GM13976 (cell line): ENCODE results near the gene APOLD1.

Experiments
- DNase-seq: peaks from one replicate; pipeline ENCODE4 v3.0.0; 2012; ENCODE audit warnings: low spot score
- in situ Hi-C: fragments of 300-500 bp; cut with MboI; formaldehyde crosslinking; loops from one replicate; pipeline ENCODE4 v1.12.0; 2022; ENCODE audit warnings: low sequenced_read_pairs, mixed read lengths, inconsistent platforms; ENCODE audit not compliant: unreplicated experiment
- TF ChIP-seq, protein P1 (sequence below): IDR thresholded peaks from 2 replicates; pipeline ENCODE4 v1.5.1; 2012; ENCODE audit warnings: borderline replicate concordance, mild to moderate bottlenecking; ENCODE audit not compliant: insufficient read depth; ENCODE audit errors: extremely low read depth, missing control alignments, control extremely low read depth

Gene APOLD1

DNA sequence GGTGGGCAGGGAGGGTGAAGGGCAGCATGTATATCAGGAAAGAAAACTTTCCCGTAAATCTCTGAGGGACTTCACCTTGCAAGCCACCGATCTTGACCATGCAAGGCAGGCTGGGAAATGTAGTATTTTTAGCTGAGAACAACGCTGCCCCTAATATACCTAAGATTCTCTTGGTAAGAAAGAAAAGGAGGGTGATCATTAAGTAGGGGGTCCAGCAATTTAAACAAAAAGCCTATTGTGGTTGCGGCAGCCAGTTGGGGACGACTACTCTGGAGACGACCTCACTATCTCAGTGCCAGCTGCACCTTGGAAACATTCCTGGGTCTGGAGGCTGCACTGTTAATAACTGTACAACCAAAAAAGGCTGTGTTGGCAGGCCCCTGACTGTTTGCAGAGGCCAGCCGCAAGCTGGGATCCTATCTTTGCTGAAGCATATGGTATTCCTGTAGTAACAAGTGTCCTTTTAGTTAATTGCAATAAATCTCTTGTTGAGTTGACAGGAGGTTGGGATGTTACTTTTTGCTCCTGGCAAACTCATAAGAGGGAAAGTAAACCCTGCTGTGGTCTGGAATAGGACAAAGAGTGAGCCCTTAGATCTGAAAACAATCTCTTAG is 6.4 kb downstream of the APOLD1 start:
- in situ Hi-C loops: loop anchor here (25.0 kb wide), 1 partner anchor 420 kb away; no protein-coding TSS in a partner anchor
- TF ChIP-seq, protein P1, sequence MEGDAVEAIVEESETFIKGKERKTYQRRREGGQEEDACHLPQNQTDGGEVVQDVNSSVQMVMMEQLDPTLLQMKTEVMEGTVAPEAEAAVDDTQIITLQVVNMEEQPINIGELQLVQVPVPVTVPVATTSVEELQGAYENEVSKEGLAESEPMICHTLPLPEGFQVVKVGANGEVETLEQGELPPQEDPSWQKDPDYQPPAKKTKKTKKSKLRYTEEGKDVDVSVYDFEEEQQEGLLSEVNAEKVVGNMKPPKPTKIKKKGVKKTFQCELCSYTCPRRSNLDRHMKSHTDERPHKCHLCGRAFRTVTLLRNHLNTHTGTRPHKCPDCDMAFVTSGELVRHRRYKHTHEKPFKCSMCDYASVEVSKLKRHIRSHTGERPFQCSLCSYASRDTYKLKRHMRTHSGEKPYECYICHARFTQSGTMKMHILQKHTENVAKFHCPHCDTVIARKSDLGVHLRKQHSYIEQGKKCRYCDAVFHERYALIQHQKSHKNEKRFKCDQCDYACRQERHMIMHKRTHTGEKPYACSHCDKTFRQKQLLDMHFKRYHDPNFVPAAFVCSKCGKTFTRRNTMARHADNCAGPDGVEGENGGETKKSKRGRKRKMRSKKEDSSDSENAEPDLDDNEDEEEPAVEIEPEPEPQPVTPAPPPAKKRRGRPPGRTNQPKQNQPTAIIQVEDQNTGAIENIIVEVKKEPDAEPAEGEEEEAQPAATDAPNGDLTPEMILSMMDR: no peak
- DNase-seq: no peak

DNA sequence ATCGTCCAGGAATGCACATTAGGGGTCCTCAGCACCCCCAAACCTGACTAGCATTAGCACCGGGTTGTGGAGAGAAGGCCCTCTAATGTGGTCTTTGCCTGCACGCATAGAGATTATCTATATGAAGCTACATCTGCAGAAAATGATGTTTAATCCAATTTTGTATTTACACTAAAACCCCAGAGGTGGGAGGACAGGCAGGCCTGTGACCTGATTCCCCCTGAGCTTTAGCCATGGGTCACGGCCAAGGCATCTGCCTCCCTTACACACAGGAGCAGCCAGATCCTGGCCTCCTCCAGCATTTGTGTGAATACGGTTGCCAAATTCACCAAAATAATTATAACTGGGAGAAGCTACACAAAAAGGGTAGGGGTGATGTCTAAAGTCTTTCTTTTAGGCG is 7.0 kb downstream of the APOLD1 start:
- DNase-seq: no peak
- in situ Hi-C loops: loop anchor here (25.0 kb wide), 1 partner anchor 420 kb away; no protein-coding TSS in a partner anchor
- TF ChIP-seq, protein P1: no peak

DNA sequence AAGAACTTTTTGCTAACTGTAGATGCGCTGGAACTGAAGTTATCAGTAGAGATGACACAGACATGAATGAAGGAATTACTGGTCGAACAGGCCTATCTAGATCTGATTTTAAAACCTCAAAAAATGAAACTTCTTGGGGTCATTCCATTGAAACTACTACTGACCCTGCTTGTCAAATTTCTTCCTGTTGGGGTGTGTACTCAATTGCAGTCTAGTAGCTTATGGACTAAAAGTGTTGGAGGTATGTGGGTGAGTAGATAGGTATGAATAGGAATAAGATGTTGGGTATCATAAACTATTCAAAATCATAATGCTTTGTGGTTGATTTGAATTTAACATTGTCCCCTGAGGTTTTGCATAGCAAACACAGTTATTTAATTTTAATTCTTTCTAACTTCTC is 9.2 kb downstream of the APOLD1 start:
- DNase-seq: no peak
- TF ChIP-seq, protein P1: no peak
- in situ Hi-C loops: loop anchor here (25.0 kb wide), 1 partner anchor 418 kb away; no protein-coding TSS in a partner anchor

DNA sequence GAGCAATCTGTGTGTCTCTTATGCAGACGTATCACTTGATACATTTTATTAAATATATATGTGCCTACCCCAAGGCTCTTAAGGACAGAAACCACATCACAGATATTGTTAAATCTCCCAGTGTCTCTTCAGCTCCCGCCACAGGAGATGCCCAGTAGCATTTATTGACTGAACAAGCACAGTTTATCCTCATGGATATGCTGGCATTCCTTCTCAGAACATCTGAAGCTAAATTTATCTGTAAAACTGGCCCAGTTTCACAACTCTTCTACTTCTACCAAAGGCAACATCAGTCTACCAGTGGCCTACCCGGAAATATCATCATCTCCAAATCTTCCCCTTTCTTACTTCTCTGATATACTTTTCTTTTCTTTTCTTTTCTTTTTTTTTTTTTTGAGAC is 10.7 kb downstream of the APOLD1 start:
- in situ Hi-C loops: loop anchor here (25.0 kb wide), 1 partner anchor 416 kb away; no protein-coding TSS in a partner anchor
- no peak for DNase-seq
- TF ChIP-seq, protein P1: no peak

DNA sequence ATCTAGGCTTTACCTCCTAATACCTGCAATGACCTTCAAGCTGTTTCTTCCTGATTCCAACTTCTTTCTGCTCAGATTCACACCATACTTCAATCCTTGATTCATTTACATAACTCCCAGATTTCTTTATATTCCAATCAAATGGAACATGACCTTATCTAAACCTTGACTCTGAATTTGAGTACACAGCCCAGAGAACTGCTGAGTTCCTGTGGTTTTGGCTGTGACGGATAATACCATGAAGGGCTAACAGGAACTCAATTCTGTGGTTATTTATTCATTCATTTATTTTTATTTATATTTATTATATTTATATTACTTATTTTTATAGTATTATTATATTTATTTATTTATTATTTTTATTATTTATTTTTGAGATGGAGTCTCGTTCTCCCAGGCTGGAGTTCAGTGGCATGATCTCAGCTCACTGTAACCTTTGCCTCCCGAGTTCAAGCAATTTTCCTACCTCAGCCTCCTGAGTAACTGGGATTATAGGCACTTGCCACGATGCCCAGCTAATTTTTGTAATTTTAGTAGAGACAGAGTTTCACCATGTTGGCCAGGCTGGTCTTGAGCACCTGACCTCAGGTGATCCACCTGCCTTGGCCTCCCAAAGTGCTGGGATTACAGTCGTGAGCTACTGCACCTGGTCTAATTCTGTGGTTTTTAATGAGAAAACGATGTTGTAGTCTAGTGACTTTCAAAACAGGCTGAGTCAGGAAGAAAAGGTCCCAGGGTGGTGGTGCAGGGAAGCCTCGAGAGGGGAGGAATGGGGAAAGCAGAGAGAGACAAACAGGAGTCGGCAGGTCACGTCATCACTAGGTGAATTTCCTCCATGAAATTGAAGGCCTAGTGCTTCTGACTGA is 11.7 kb downstream of the APOLD1 start:
- TF ChIP-seq, protein P1: no peak
- DNase-seq: no peak
- in situ Hi-C loops: loop anchor here (25.0 kb wide), 1 partner anchor 415 kb away; no protein-coding TSS in a partner anchor

DNA sequence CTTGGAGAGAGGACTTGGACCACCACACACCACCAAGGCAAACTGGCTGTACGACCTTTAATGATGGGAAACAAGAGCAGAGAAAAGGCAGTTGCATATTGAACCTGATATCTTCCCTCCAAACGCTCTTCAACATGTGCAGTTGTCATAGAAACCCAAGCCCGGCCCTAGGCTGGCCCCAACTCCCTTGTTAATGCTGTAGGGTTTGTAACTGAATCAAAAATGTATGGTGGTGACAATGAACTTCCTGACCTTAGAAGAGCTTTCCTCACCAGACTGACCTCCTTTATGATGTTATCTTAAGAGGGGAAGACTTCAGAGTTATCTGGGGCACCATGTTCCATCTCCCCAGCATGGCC is 12.3 kb downstream of the APOLD1 start:
- DNase-seq: no peak
- in situ Hi-C loops: loop anchor here (25.0 kb wide), 1 partner anchor 415 kb away; no protein-coding TSS in a partner anchor
- TF ChIP-seq, protein P1: no peak
